IMR-90 (cell line): Measurements from ENCODE around the gene FAM184A. TPM values are rescaled to one million over a fixed set of nuclear protein-coding genes. Genes with fewer than 3 reads are reported as not detected.
A peak's percentile ranks its signal among the peaks of the same experiment; 100 is the strongest.

Experiments used
- ATAC-seq: fragments of 200-7000 bp; cut with Tn5 transposase; 2 replicates; pipeline ENCODE4 v1.9.1; 2020; ENCODE audit warnings: low read depth, mild to moderate bottlenecking, moderate library complexity
- BruUV-seq: library from RNA; stranded (reverse); fragments of 400-500 nt; replicated peaks from 2 replicates; lab custom pipeline; 2021; lab: Mats Ljungman, UMichigan
- CTCF ChIA-PET: fragments of 300-600 bp; formaldehyde crosslinking; extraction: SDS; loops from one replicate; lab custom pipeline; 2021; ENCODE audit warnings: antibody characterized with exemption; lab: Yijun Ruan, JAX
- POLR2A ChIA-PET: fragments of 300-600 bp; sonication (Branson Sonifier 250); formaldehyde crosslinking; loops from one replicate; lab custom pipeline; 2022; ENCODE audit warnings: antibody characterized with exemption; ENCODE audit not compliant: unreplicated experiment; lab: Charles Lee
- DNase-seq: peaks from one replicate; pipeline ENCODE4 v3.0.0; 2013
- H2AFZ ChIP-seq: replicated peaks from 2 replicates; pipeline ENCODE3; 2013; ENCODE audit warnings: low read length, mild to moderate bottlenecking; ENCODE audit not compliant: poor library complexity
- H2AK5ac ChIP-seq: 2 replicates; pipeline ENCODE4 v1.6.1; 2013; ENCODE audit warnings: low read depth, low read length, inconsistent platforms
- H2AK9ac ChIP-seq: replicated peaks from 2 replicates; pipeline ENCODE3; 2013; ENCODE audit warnings: mild to moderate bottlenecking, low read depth, low read length, moderate library complexity; ENCODE audit not compliant: poor library complexity
- H2BK120ac ChIP-seq: 2 replicates; pipeline ENCODE4 v1.6.1; 2013; ENCODE audit warnings: low read depth, low read length, inconsistent platforms
- H2BK15ac ChIP-seq: 3 replicates; pipeline ENCODE4 v1.6.1; 2013; ENCODE audit warnings: low read depth, low read length, inconsistent platforms
- H2BK20ac ChIP-seq: 2 replicates; pipeline ENCODE4 v1.6.1; 2013; ENCODE audit warnings: low read depth, mild to moderate bottlenecking, inconsistent platforms, low read length, moderate library complexity
- H2BK5ac ChIP-seq: 2 replicates; pipeline ENCODE4 v1.6.1; 2013; ENCODE audit warnings: mild to moderate bottlenecking, low read depth, low read length, inconsistent platforms; ENCODE audit not compliant: poor library complexity, severe bottlenecking
- H3K14ac ChIP-seq: replicated peaks from 2 replicates; pipeline ENCODE4 v1.6.1; 2013; ENCODE audit warnings: low read depth, low read length, inconsistent platforms
- H3K18ac ChIP-seq: 2 replicates; pipeline ENCODE4 v1.6.1; 2013; ENCODE audit warnings: low read depth, low read length, control low read depth
- H3K23ac ChIP-seq: 2 replicates; pipeline ENCODE4 v1.6.1; 2013; ENCODE audit warnings: low read depth, low read length, inconsistent platforms
- H3K27ac ChIP-seq: 2 replicates; pipeline ENCODE4 v1.5.1; 2013; ENCODE audit warnings: mild to moderate bottlenecking, control low read depth, low read length; ENCODE audit not compliant: insufficient read depth
- H3K27me3 ChIP-seq: 2 replicates; pipeline ENCODE4 v1.6.1; 2013; ENCODE audit warnings: low read length; ENCODE audit not compliant: control insufficient read depth, insufficient read depth
- H3K36me3 ChIP-seq: 2 replicates; pipeline ENCODE4 v1.6.1; 2013; ENCODE audit warnings: low read length, mixed read lengths; ENCODE audit not compliant: control insufficient read depth, insufficient read depth
- H3K4ac ChIP-seq: 2 replicates; pipeline ENCODE4 v1.6.1; 2013; ENCODE audit warnings: low read depth, low read length, inconsistent platforms
- H3K4me1 ChIP-seq: 2 replicates; pipeline ENCODE4 v1.6.1; 2013; ENCODE audit warnings: low read length, mixed read lengths; ENCODE audit not compliant: control insufficient read depth, insufficient read depth
- H3K4me2 ChIP-seq: 2 replicates; pipeline ENCODE4 v1.6.1; 2013; ENCODE audit warnings: low read depth, mild to moderate bottlenecking, control low read depth, low read length, moderate library complexity
- H3K4me3 ChIP-seq: 2 replicates; pipeline ENCODE4 v1.5.1; 2013; ENCODE audit warnings: low read depth, mild to moderate bottlenecking, control low read depth, low read length, moderate library complexity; ENCODE audit not compliant: insufficient read depth
- H3K56ac ChIP-seq: 2 replicates; pipeline ENCODE4 v1.6.1; 2013; ENCODE audit warnings: low read length, inconsistent platforms; ENCODE audit not compliant: insufficient read depth; ENCODE audit errors: extremely low read depth
- H3K79me1 ChIP-seq, 2 experiments: 2 replicates each; pipeline ENCODE4 v1.6.1; 2013; ENCODE audit warnings: low read length in 2 of 2, inconsistent platforms in 1 of 2, low read depth in 1 of 2
- H3K9ac ChIP-seq: 2 replicates; pipeline ENCODE4 v1.6.1; 2013; ENCODE audit warnings: low read depth, low read length, control low read depth
- H3K9me1 ChIP-seq: 2 replicates; pipeline ENCODE4 v1.6.1; 2013; ENCODE audit warnings: low read length, inconsistent platforms; ENCODE audit not compliant: insufficient read depth
- H3K9me3 ChIP-seq: 2 replicates; pipeline ENCODE4 v1.6.1; 2013; ENCODE audit warnings: low read length; ENCODE audit not compliant: control insufficient read depth, insufficient read depth
- H4K20me1 ChIP-seq: 2 replicates; pipeline ENCODE4 v1.6.1; 2013; ENCODE audit warnings: low read length, inconsistent platforms; ENCODE audit not compliant: insufficient read depth
- H4K5ac ChIP-seq: 2 replicates; pipeline ENCODE4 v1.6.1; 2013; ENCODE audit warnings: mild to moderate bottlenecking, low read depth, low read length, control low read depth
- H4K8ac ChIP-seq, 2 experiments: 2 replicates each; pipeline ENCODE4 v1.6.1; 2013; ENCODE audit warnings: low read depth in 2 of 2, low read length in 2 of 2, control low read depth in 1 of 2, inconsistent platforms in 1 of 2
- H4K91ac ChIP-seq: 2 replicates; pipeline ENCODE4 v1.6.1; 2013; ENCODE audit warnings: low read depth, low read length, inconsistent platforms; ENCODE audit not compliant: insufficient read depth
- BHLHE40 ChIP-seq: fragments of 150-350 bp; IDR thresholded peaks from 2 replicates; pipeline ENCODE4 v1.6.1; 2016; ENCODE audit warnings: mild to moderate bottlenecking, low read depth, low read length
- CEBPB ChIP-seq: IDR thresholded peaks from 2 replicates; pipeline ENCODE4 v1.6.1; 2012; ENCODE audit warnings: low read depth, low read length, improper control_type of control experiment
- CHD1 ChIP-seq: IDR thresholded peaks from 2 replicates; pipeline ENCODE4 v1.6.1; 2012; ENCODE audit warnings: low read depth, low read length, improper control_type of control experiment
- CTCF ChIP-seq: conservative IDR thresholded peaks from 2 replicates; pipeline ENCODE4 v1.5.1; 2012; ENCODE audit warnings: mild to moderate bottlenecking, low read depth, low read length, improper control_type of control experiment
- ELK1 ChIP-seq: fragments of 150-350 bp; IDR thresholded peaks from 2 replicates; pipeline ENCODE4 v1.6.1; 2016; ENCODE audit warnings: low read depth, mild to moderate bottlenecking, low read length, moderate library complexity, borderline replicate concordance
- FOS ChIP-seq: fragments of 150-350 bp; IDR thresholded peaks from 2 replicates; pipeline ENCODE4 v1.6.1; 2016; ENCODE audit warnings: low read depth, low read length
- MAFK ChIP-seq: IDR thresholded peaks from 2 replicates; pipeline ENCODE4 v1.6.1; 2012; ENCODE audit warnings: low read depth, low read length, improper control_type of control experiment
- MAZ ChIP-seq: IDR thresholded peaks from 2 replicates; pipeline ENCODE4 v1.6.1; 2012; ENCODE audit warnings: low read depth, mild to moderate bottlenecking, low read length, improper control_type of control experiment, moderate library complexity, borderline replicate concordance
- MXI1 ChIP-seq: IDR thresholded peaks from 2 replicates; pipeline ENCODE4 v1.6.1; 2012; ENCODE audit warnings: low read depth, mild to moderate bottlenecking, low read length, moderate library complexity, borderline replicate concordance
- NFE2L2 ChIP-seq: fragments of 150-350 bp; IDR thresholded peaks from 2 replicates; pipeline ENCODE4 v1.6.1; 2016; ENCODE audit warnings: low read depth, mild to moderate bottlenecking, low read length
- POLR2A ChIP-seq: IDR thresholded peaks from 2 replicates; pipeline ENCODE4 v1.6.1; 2012; ENCODE audit warnings: mild to moderate bottlenecking, low read depth, low read length
- RAD21 ChIP-seq: IDR thresholded peaks from 2 replicates; pipeline ENCODE4 v1.6.1; 2012; ENCODE audit warnings: low read length, improper control_type of control experiment
- RCOR1 ChIP-seq: IDR thresholded peaks from 2 replicates; pipeline ENCODE4 v1.6.1; 2012; ENCODE audit warnings: mild to moderate bottlenecking, low read length, improper control_type of control experiment; ENCODE audit not compliant: insufficient replicate concordance
- RFX5 ChIP-seq: IDR thresholded peaks from 2 replicates; pipeline ENCODE4 v1.8.0; 2012; ENCODE audit warnings: low read depth, mild to moderate bottlenecking, low read length, moderate library complexity
- SMC3 ChIP-seq: fragments of 150-350 bp; IDR thresholded peaks from 2 replicates; pipeline ENCODE4 v1.6.1; 2016; ENCODE audit warnings: low read depth, mild to moderate bottlenecking, antibody characterized with exemption, low read length, moderate library complexity
- USF2 ChIP-seq: fragments of 150-350 bp; IDR thresholded peaks from 2 replicates; pipeline ENCODE4 v1.6.1; 2017; ENCODE audit warnings: mild to moderate bottlenecking, antibody characterized with exemption, low read length, low read depth
- WGBS, 2 experiments: methylation state at CpG; one replicate each; pipeline versions ENCODE4 v1.1.5 to v1.1.7; 2013; ENCODE audit warnings: missing lambda C conversion rate in 2 of 2; ENCODE audit not compliant: insufficient read length in 1 of 2; ENCODE audit errors: extremely low coverage in 2 of 2; 5-methylcytosine and 5-hydroxymethylcytosine counted together
- dilution Hi-C: fragments of 300-500 bp; cut with HindIII; formaldehyde crosslinking; loops from one replicate; pipeline ENCODE4 v1.14.3; 2018; ENCODE audit warnings: low sequenced_read_pairs; ENCODE audit not compliant: unreplicated experiment
- in situ Hi-C: fragments of 300-500 bp; cut with MboI; formaldehyde crosslinking; loops from 3 replicates; pipeline ENCODE4 v1.14.3; 2019; ENCODE audit warnings: low sequenced_read_pairs, inconsistent platforms, mixed read lengths
- intact Hi-C: fragments of 100-400 bp; cut with micrococcal nuclease; formaldehyde crosslinking; loops from 2 replicates; pipeline ENCODE4 v1.10.0; 2022
- polyA plus RNA-seq, 3 experiments: library from polyadenylated mRNA; depleted of rRNA; stranded (reverse); fragments of >200 nt; gene quantifications; 2 replicates each; pipeline ENCODE4 v1.2.3, GENCODE V29; 2012; ENCODE audit warnings: low replicate concordance in 1 of 3
- total RNA-seq: library from RNA; depleted of rRNA; stranded (reverse); fragments of >200 nt; gene quantifications from 2 replicates; pipeline ENCODE4 v1.2.3, GENCODE V29; 2012

Gene FAM184A
- total and polyA plus RNA-seq, 2 of the 4 experiments (the other 2 are of a cell fraction), result 0.03 TPM; not detected in 1

- Histone ChIP-seq H2AFZ (peak overlapping the region; percentile 77), H2BK5ac (no peak overlapping the region), H3K14ac (no peak overlapping the region), H3K18ac (no peak overlapping the region), H3K27ac (no peak overlapping the region), H4K20me1 (no peaks in the 10 kb centered on the region), H2BK15ac (no peak overlapping the region), H3K9ac (no peak overlapping the region), H3K9me1 (no peaks in the 10 kb centered on the region), H3K4me3 (peak overlapping the region; percentile 48), H3K36me3 (no peaks in the 10 kb centered on the region), H3K27me3 (peaks cover 21% of the 10 kb centered on the region), H3K9me3 (no peaks in the 10 kb centered on the region), H3K4me1 (no peaks in the 10 kb centered on the region; the same call in 1 of the 2 replicates), H4K8ac (no peak overlapping the region), H2AK9ac (no peak overlapping the region), H3K23ac (no peak overlapping the region), H2BK20ac (no peak overlapping the region), H4K5ac (no peak overlapping the region), H3K4ac (no peak overlapping the region), H3K79me1 (no peaks in the 10 kb centered on the region), H3K4me2 (peak overlapping the region; percentile 79), H2BK120ac (no peak overlapping the region), H4K91ac (no peak overlapping the region), H2AK5ac (no peak overlapping the region), H3K56ac (no peak overlapping the region)
- BruUV-seq, result no TSS peak
- intact Hi-C loops (loop anchor here (5.0 kb wide), 2 partner anchors 187 to 237 kb away; partner anchors contain the start of gene ASF1A), in situ Hi-C loops (loop anchor here (25.0 kb wide), 1 partner anchor 817 kb away; no protein-coding TSS in a partner anchor), dilution Hi-C loops (no loop called here)
- DNase-seq, result peak; percentile 54
- WGBS, 2 experiments, result 0% methylated on average over 1 of the region's 9 CpGs; no CpG with 5 or more reads in 1 of the 2 experiments
- ChIA-PET CTCF (no interaction called here), POLR2A (no interaction called here)
- ATAC-seq, result peak; percentile 35; the same call in 1 of the 2 replicates
- TF ChIP-seq RCOR1 (no peak), CTCF (no peak), USF2 (no peak), MAZ (no peak), MAFK (no peak), FOS (no peak), ELK1 (no peak), POLR2A (no peak), RAD21 (no peak), BHLHE40 (no peak), CEBPB (no peak), CHD1 (no peak), NFE2L2 (no peak), SMC3 (no peak), MXI1 (no peak), RFX5 (no peak)
Observed at GRCh38 chr6:119079283-119079809, 882 bp upstream of the FAM184A start.
